SK-N-MC (cell line): ENCODE measurements around the gene CIAO2A.

Experiments used
- EZH2 ChIP-seq: fragments of 200-600 bp; sonication (generic); IDR thresholded peaks from one replicate; pipeline ENCODE4 v1.6.1; 2017; ENCODE audit warnings: antibody characterized with exemption
- FOXP2 ChIP-seq: optimal IDR thresholded peaks from 2 replicates; pipeline ENCODE3; 2011; ENCODE audit warnings: mild to moderate bottlenecking, moderate library complexity; ENCODE audit not compliant: insufficient read depth; ENCODE audit errors: extremely low read length, control extremely low read depth
- POLR2AphosphoS5 ChIP-seq: IDR thresholded peaks from 2 replicates; pipeline ENCODE4 v1.6.1; 2012; ENCODE audit warnings: mild to moderate bottlenecking, low read depth, low read length, borderline replicate concordance

- no peak for TF ChIP-seq EZH2
- TF ChIP-seq POLR2AphosphoS5 = no peak
- no peak for TF ChIP-seq FOXP2
Observed at GRCh38 chr15:64095431-64095794, 1.8 kb upstream of the CIAO2A start.
